NOMO-1 (cell line): ENCODE data around the gene SOCS2.

Experiments
- DNase-seq, 2 experiments: peaks; one replicate each; lab custom pipeline; 2025; ENCODE audit not compliant: unreplicated experiment in 2 of 2; lab: John Stamatoyannopoulos, UW

The SOCS2 gene

DNA sequence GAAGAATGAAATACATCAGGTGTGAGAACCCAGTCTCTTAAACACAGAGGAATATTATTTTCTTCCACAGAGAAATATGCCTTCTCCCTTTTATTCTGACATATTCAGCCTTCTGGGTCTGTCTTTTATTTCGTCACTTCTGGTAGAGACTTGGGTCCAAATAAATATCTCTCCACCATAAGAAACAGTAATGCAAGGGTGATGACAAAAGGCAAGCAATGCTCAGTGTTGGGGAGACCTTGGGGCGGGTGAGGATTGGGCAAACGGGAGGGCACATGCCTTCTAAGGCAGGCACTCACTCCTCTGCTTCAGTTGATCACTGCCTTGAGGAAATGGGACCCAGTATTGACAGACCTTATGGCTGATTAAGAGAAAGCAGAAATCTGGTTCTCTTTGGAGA is 6.7 kb upstream of the SOCS2 start:
- DNase-seq, result no peak

DNA sequence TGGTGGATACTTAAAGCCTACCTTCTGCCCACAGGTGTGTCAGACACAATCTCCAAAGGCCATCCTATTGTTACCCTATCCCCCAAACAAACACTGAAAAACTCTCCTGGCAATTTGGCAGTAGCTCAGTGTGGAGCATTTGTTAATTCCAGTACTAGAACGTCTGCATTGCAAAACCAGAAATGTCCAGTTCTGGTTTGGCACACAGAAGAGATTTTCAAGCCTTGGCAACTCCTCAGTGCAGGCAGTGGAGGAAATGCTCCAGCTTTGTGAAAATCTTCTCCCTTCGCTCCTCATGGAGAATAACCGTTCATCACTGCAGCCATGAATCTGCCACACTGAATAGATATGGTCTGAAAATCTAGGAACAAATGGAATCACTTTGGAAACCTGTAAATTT is 5.3 kb upstream of the SOCS2 start:
- no peak for DNase-seq

DNA sequence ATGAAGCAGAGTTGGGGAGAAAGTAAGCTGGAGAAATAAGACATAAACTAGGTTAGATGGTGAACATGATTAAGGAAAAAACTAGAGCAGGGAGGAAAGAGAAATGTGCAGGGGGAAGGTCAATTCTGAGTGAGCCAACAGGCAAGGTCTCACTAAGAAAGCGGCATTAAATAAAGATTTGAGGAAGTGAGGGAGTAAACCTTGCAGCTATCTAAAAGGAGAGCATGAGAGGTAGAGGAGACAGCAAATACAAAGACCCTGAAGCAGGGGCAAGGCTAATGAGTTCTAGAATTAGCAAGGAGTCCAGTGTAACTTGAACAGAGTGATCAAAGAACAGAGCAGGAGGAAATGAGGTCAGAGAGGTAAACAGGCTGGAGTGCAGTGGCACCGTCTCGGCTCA is 4.4 kb upstream of the SOCS2 start:
- peak in 1 of 2 experiments; percentile 58 for DNase-seq

DNA sequence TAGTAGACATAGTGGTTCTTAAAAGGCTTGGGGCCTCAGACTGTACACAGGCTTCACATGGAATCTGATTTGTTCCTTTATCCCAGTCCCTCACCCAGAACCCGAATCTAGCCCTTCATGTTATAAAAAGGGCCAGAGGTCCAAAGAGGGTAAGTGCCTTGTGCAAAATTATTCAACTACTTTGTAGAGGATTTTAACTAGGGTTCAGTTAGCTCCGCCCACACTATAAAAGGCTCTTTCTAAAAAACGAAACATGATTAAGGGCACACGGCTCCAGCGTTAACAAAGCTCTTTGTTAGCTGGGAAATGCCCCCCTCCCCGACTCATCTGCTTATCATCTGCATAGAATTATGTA is 3.2 kb upstream of the SOCS2 start:
- peak in 1 of 2 experiments; percentile 81 for DNase-seq

DNA sequence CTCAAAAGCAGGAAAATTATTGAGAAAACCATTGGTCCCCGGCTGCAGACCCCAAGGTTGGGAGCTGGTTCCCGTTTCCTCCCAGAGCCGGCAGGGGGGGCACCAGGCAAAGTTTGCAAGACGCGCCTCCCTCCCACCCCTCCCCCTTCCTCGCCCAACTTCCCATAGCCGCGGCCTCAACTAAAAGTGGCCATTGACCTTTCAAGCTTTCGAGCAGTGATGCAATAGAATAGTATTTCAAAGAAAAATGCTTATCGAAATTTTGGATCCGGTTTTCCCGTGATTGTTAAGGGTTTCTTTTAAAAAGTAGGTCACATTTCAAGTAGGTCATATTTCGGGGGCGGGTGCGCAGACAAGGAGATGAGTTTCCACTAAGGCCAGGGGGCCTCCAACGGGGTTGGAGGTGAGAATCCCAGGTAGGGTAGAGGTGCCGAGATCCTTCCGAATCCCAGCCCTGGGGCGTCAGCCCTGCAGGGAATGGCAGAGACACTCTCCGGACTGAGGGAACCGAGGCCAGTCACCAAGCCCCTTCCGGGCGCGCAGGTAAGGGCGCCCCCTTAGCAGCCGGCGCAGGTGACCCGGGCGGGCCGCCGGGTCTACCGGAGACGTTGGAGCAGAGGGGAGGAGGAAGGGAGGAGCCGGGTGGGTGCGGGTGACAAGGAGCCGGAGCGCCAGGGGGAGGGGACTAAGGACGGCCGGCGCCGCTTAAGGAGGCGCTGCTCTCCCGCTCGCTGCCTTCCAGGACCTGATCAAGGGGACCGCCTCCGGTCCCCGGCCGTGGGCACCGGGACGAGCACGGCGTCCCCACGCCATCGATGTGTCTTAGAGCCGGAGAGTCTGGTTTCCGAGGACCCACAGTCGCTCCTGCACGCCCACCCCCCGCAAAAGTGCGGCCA is 2.6 kb upstream of the SOCS2 start:
- DNase-seq, result peak; percentile 78 to 81

DNA sequence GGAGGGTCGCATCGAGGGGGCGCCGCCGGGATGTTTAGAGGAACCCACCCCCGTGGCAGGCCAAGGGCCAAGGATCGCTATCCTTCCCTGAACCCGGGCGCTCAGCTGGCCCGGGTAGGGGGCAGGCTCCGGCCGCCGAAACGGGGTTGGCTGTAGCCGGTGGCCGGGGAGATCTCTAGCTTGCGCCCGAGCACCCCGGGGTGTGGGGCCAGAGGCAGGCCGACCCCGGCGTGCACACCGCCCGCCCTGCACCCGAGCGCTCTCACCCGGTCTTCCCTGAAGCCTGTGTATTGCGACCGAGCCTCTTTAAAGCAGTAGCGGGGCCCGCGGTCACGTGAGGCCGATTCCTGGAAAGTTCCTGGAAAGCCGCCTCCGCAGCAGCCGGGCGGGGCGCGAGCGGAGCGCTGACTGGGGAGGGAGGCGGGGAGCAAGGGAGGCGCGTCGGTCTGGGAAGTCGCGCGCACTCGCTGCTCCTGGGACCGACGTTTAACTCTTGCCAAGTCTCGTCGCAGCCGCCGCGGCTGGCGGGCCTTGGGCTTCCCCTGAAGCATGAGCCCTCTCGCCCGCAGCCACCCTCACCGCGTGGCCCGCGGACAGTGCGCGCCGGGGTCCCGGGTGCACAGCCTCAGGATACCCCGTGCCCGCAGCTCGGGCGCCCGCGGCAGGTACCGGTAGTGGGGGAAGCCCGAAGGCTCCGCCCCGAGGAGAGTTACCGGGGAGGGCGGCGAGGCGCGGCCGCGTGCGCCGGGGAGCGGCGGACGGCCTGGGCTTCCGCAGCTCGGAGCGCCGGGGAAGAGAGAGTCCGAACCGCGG is 1.7 kb upstream of the SOCS2 start:
- DNase-seq, result peak; percentile 63 to 84

DNA sequence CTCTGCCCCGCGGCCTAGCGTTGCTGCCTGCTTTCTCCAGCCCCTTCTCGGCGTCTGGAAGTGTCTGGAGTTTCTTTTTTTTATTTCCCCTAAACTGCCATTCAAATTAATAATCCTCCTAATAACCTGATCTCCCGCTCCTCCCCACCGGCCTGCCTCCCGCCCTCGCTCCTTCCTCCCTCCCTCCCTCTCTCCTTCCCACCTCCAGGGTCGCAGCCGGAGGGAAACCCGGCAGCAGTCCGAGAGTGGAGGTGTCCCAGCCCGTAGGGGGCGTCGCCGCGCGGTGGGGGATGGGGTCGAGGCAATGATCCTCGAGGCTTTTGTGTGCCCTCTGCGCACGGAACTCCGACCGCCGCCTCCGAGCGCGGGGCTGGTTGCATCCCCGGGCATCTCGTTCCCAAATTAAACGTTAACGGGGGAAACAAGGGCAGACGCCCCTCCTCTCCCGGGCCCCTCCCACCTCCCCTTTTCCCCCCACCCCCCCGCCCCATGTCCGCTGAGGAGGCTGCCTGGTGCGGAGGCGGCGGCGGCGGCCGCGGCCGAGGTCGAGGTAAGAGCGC is 1.0 kb upstream of the SOCS2 start:
- peak; percentile 40 to 66 for DNase-seq

DNA sequence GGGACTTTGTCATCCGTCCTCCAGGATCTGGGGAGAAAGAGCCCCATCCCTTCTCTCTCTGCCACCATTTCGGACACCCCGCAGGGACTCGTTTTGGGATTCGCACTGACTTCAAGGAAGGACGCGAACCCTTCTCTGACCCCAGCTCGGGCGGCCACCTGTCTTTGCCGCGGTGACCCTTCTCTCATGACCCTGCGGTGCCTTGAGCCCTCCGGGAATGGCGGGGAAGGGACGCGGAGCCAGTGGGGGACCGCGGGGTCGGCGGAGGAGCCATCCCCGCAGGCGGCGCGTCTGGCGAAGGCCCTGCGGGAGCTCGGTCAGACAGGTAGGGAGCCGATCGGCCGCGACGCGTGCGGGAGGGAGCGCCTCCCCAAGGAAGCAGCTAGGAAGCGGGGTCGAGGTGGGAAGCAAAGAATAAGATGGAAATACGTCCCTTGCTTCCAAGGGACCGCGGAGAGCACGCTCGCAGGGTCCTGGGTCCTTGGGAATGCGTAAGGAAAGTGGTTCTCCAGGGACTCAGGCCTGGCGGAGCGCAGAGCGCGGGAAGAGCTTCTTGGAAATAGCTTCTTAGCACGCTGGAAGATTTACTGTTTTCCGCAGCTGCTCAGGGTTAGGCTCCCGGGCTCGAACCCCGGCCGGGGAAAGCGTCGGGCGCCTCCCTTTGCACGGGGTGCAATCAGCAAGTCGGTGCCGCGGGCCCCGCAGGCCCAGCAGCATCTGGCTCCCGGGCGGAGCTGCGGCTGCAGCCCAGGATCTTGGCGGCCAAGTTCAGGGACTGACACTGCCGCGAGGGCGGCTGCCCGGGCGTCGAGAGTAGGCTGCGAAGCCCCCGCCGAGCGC is 457 bp downstream of the SOCS2 start:
- DNase-seq, result no peak

DNA sequence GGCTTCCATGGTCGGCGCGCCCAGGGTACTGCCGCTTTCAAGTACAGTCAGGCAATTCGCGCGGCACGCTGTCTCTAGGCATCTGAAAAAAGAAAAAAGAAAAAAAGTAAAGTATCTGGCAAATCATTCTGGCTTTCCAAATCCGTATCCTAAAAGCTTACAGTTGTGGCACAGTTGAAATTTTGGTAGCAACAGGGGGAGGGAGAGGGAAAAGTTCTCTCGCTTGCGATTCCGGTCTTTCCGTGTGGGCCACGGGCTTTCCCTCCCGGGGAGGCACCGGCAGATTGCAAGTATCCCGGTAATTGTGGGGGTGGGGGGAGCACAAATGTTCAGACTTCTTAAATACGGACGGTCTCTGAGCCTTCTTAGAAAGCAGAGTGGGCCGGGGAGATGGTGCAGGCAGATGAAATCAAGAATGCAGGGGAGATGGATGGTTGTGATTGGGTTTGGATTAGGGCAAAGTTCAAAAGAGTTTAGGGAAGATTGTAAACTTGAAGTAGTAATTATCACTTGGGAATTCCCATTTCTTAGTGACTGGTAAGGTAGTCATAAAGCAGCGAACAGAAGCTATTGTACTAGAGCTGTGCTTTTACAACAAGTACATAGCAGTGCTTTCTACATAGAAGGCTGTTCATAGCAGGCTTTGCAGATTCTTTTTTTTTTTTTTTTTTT is 1.2 kb downstream of the SOCS2 start:
- DNase-seq, result peak in 1 of 2 experiments; percentile 47

DNA sequence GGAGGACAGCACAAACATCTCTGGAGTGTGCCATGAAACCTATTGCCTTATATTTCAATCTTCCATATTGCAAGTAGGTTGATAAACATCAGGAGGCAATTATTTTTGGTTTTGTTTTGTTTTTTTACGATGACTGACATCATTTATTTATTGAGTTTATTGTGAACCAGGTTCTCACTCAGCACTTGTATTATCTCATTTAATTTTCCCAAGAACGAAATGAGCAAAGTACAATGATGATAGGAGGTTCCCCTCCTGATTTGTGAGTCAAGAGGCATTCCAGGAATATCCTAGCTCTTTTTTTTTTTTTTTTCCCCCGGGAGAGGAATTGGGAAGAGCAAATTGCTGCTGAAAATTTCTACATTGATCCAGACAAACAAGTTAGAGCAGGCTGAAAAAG is 4.7 kb downstream of the SOCS2 start:
- no peak for DNase-seq

DNA sequence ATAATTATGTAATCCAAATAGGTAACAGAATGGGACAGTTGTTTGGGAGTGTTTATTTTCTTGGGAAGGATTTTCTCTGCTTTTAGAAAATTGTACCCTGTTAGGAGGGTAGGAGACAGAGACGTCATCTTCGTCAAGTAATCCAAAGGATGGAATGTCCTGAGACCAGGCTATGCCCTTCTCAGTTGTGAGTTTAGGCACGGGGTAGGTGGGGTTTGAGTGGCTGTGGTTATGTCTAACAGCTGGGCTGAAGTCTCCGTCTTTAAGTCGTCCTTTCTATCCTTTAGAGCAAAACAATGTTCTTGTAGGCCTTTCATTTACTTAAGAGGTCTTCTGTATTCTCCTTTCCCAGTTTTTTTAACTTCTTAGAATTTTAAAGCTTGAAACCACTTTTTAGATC is 5.7 kb downstream of the SOCS2 start:
- DNase-seq, result no peak

DNA sequence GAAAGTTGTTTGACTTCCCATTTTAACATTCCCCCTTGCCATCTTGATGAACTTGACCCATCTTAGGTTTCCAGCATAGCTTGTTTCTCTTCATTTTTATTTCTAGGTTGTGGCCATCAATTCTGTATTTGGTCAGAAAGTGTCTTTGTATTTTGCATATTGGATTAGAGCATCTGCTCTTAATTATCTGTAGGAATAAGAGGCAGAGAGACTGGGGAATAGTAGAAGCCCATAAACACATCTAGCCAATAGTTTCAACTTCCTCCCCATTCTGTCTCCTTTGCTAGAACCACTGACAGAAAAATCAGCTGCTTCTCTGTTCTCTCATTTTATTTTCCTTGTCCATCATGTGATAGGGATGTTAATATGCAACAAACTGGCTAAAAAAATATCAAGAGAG is 8.2 kb downstream of the SOCS2 start:
- DNase-seq, result no peak

DNA sequence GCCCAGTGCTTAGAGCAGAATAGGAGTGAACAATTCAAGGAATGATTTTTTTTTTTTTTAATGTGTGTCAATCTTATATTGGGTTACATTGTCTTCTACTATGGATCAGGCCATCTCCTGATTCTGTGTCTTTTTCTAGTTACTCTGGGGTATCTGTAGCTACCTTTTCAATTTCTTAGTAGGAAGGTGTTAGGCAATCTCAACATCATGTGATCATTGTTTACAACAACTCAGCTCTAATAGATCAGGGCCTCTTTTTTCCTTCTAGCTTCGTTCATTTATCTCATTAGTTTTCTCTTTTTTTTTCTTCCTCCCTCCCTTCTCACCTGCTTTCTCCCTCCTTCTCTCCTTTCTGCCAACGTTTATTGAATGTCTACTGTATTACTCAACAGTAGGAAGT is 8.9 kb downstream of the SOCS2 start:
- DNase-seq, result no peak

DNA sequence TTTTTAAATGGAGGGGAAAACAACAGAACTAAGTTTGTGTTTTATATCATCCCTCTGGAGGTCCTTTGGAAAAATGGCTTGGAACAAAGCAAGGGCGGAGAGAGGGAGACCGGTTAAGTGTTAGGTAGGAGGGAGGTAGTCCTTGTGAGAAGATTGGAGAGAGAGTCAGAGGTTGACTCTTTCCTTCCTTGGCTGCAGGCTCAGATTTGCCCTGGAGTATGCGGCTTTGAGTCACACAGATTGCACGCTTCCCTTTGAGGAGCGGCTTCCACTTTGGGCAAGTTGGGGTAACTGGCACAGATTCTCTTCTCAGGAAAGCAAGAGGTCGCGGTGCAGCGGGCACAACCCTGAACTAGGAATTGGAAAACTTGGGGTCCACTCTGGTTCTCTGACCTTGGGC is 9.9 kb downstream of the SOCS2 start:
- DNase-seq, result no peak

DNA sequence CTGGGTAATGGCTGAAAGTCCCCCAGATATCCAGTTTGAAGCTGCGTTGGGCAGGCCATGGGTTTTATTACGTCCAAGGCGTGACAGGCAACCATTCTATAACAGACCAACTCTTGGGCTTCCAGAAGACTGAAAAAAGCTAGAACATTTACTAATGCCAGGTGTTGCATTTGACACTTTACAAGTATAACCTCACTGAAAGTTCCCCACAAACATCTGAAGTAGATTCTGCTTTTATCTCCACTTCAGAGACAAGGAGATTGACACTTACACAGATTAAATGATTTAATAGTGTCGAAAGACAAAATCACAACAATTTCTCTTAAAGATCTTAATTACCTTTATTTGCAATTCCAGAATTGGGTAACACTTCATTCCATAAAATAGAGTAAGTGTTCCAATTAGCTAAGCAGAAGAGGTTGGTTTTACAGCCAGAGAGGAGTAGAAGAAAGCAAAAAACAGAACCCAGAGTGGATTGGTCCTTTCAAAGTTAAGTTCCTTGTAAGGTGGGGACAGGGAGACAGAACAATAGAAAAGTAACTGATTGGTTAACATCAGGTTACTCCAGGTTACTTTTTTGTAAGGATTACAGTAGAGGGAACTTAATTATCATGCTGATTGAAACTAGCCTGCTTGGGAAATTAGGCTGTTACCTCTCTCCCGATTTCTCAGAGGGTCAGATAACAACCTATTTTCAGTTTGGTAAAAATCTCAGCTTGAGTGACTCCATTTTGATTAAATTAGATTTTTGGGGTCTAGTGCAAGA is 11.3 kb downstream of the SOCS2 start:
- no peak for DNase-seq

DNA sequence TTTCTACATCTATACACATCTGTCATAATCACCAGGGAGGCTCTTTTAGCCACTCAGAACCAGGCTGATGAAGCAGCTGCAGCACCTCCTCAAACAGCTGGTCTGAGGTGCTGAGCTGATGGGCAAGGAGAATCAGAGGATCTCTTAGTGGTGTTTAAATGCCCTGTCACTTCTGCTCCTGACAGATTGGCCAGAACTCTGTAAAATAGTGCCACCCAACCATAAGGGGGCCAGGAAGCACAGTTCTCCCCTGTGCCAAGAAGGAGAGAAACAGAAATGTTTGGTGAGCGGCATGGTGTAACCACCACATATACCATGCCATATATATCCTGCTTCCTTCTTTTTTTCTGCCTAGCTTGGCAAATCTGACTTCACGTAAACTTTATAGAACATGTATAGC is 12.8 kb downstream of the SOCS2 start:
- no peak for DNase-seq

DNA sequence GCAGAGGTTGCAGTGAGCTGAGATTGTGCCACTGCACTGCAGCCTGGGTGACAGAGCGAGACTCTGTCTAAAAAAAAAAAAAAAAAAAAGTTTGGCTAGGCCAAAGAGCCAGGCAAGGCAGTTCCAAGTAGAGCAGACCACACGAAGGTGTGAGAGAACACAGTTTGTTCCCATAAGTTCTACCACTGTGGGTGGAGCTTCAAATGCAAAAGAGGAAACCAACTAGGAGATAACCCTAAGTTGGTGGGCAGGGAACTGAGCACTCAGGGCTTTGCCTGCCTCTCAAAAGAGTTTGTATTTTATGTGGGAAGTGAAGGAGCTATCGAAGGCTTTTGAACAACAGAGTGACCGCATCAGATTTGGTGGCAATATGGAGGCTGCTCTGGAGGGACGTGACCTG is 15.1 kb downstream of the SOCS2 start:
- peak; percentile 46 to 68 for DNase-seq

DNA sequence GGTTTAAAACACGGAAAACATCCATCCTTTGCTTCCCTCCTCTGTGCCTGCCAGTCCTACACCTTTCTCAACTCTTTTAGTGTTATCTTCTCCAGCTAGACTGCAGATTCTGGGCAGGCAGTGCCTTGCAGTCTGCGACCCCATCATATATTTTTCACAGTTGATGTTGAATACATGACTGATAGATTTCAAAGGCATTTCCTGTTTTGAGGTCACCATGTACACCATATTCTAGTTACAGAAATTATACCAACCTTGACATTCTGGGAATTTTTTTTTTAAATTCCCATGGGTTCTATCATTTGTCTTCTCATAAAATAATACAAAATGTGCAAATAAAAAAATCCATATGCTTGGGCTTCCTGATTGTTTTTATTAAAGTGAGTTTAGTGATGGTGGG is 16.6 kb downstream of the SOCS2 start:
- DNase-seq, result no peak

DNA sequence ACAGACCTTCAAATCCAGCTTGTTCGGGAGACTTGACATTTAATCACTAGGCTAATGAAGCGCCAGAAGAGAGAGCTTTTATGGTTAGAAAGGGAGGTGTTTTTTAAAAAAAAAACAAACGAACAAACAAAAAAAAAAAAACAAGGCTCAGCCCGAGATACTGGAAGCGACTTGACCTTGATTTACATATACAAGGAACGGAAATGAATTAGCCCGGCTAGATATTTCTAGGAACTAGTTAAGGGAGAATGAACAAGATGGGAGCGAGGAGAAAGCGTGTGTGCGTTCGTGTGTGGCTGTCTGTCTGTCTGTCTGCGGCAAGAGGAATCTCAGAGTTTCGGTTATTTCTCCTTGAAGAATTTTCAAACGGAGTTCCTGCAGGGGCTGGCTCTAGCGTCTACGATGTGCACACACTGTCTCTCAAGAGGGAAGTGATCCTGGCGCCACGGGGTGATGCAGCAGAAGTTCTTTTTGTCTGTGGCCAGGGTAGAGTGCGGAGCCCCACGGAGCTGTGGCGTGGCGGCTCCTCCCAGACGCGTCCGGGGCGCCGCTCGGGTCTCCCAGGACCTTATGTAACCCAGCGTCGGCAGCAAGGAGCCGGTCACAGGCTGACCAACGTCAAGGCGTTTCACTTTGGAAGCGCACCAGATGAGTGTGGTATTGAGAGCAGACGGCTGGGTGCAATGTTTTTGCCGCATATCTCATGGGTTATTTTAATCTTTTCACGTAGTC is 18.8 kb downstream of the SOCS2 start:
- DNase-seq, result peak; percentile 85 to 92
